Immature natural killer cell (primary cell): ENCODE data around the gene PLP1. TPM values are rescaled to one million over a fixed set of nuclear protein-coding genes. Genes with fewer than 3 reads are reported as not detected.
"Not testable (repeated sequence)": the region's sequence is repeated elsewhere in the genome, so short reads cannot be mapped to it uniquely, and the experiment has no call there.

Source experiments
- DNase-seq, 3 donors: peaks; one replicate each; pipeline ENCODE4 v3.0.0; 2022; ENCODE audit warnings: mixed read lengths in 1 of 3
- H3K27ac Mint-ChIP-seq, 6 donors: one replicate each; pipeline ENCODE4 v1.8.0; 2020; ENCODE audit warnings: mixed read lengths in 6 of 6, mild to moderate bottlenecking in 5 of 6, inconsistent platforms in 4 of 6, moderate library complexity in 3 of 6
- H3K27me3 Mint-ChIP-seq, 3 donors: one replicate each; pipeline ENCODE4 v1.8.0; 2020 to 2021; ENCODE audit warnings: low read depth in 3 of 3, mild to moderate bottlenecking in 3 of 3, mixed read lengths in 3 of 3, moderate library complexity in 3 of 3, inconsistent platforms in 1 of 3
- H3K36me3 Mint-ChIP-seq, 3 donors: one replicate each; pipeline ENCODE4 v1.8.0; 2020; ENCODE audit warnings: mixed read lengths in 3 of 3, inconsistent platforms in 2 of 3, mild to moderate bottlenecking in 2 of 3
- H3K4me1 Mint-ChIP-seq, 2 donors: one replicate each; pipeline ENCODE4 v1.8.0; 2020; ENCODE audit warnings: inconsistent platforms in 2 of 2, mild to moderate bottlenecking in 2 of 2, mixed read lengths in 2 of 2, moderate library complexity in 1 of 2
- H3K4me3 Mint-ChIP-seq, 5 donors: one replicate each; pipeline ENCODE4 v1.8.0; 2020; ENCODE audit warnings: mild to moderate bottlenecking in 5 of 5, mixed read lengths in 5 of 5, inconsistent platforms in 3 of 5, moderate library complexity in 3 of 5
- H3K9me3 Mint-ChIP-seq, 6 donors: one replicate each; pipeline ENCODE4 v1.8.0; 2020; ENCODE audit warnings: mild to moderate bottlenecking in 6 of 6, mixed read lengths in 6 of 6, inconsistent platforms in 4 of 6, moderate library complexity in 3 of 6
- polyA plus RNA-seq, 3 donors: library from polyadenylated mRNA; unstranded; fragments of 300-500 nt; fragmentation: Illumina TruSeq; gene quantifications; one replicate each; pipeline ENCODE4 v1.2.3, GENCODE V29; 2021

PLP1 gene
- polyA plus RNA-seq, 3 donors from 2014 or later: not detected

DNA sequence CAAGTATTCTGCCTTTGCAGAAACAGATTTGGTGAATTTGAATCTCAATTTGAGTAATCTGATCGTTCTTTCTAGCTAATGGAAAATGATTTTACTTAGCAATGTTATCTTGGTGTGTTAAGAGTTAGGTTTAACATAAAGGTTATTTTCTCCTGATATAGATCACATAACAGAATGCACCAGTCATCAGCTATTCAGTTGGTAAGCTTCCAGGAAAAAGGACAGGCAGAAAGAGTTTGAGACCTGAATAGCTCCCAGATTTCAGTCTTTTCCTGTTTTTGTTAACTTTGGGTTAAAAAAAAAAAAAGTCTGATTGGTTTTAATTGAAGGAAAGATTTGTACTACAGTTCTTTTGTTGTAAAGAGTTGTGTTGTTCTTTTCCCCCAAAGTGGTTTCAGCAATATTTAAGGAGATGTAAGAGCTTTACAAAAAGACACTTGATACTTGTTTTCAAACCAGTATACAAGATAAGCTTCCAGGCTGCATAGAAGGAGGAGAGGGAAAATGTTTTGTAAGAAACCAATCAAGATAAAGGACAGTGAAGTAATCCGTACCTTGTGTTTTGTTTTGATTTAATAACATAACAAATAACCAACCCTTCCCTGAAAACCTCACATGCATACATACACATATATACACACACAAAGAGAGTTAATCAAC is 15.3 kb downstream of the PLP1 start:
- Mint-ChIP-seq H3K27me3 (peaks cover 0 to 5% (median 2%) of the 10 kb centered on the region in 3 donors), H3K9me3 (no peaks in the 10 kb centered on the region), H3K36me3 (no peaks in the 10 kb centered on the region), H3K27ac (no peak overlapping the region), H3K4me1 (no peaks in the 10 kb centered on the region), H3K4me3 (no peak overlapping the region)
- no peak for DNase-seq

DNA sequence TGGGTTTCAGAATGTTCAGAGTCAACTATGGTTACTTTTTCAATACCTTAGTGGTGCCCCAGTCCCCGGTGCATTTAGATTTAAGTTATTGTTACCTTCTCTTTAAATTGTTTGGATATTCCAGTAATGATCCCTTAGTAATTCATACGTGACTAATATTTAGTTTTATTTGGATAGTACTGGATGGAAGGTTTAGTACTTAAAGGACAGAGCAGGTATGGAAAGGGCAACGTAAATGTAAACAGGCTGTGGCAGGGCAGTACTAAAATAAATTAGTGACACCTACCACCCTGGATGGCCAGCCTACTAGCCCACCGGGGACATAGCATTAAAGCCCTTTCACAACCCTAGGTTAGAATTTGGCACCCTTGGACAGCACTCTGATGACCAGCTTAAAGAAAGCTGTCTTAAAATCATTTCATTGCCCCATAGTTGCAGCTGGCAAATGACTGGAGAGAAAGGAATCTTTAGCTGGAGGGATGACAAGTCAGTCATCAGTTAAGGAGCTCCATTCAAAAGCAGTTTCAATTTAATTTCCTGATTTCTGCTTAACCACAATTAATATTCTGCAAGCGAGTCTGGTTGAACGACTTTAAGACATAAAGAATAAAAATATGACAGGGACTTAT is 16.4 kb downstream of the PLP1 start:
- Mint-ChIP-seq H3K36me3 (no peaks in the 10 kb centered on the region), H3K27ac (no peak overlapping the region), H3K9me3 (no peaks in the 10 kb centered on the region), H3K27me3 (peaks cover 0 to 5% (median 2%) of the 10 kb centered on the region in 3 donors), H3K4me1 (no peaks in the 10 kb centered on the region), H3K4me3 (no peak overlapping the region)
- no peak for DNase-seq

DNA sequence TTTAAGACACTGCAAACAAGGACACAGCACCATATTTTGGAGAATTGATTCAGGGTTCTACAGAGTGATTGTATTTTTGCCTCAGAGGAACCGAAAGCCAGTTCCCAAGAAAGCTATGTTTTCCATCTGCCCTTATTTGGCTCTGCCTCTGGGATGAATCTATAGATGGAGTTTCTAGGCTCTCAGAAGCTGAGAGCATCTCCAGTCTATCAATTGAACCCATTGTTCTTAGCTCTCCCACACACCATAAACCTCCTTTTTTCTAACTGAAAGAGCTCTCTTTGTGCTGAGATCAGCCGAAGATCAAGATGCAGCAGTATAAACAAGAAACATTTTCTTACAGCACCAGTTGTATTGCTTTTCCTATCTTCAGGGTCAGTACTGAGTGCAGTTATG is 16.9 kb downstream of the PLP1 start:
- peaks cover 0 to 5% (median 2%) of the 10 kb centered on the region in 3 donors for H3K27me3 Mint-ChIP-seq
- H3K27ac Mint-ChIP-seq: no peak overlapping the region
- H3K9me3 Mint-ChIP-seq: no peaks in the 10 kb centered on the region
- H3K4me3 Mint-ChIP-seq: no peak overlapping the region
- no peaks in the 10 kb centered on the region for H3K36me3 Mint-ChIP-seq
- DNase-seq: no peak
- H3K4me1 Mint-ChIP-seq: no peaks in the 10 kb centered on the region

DNA sequence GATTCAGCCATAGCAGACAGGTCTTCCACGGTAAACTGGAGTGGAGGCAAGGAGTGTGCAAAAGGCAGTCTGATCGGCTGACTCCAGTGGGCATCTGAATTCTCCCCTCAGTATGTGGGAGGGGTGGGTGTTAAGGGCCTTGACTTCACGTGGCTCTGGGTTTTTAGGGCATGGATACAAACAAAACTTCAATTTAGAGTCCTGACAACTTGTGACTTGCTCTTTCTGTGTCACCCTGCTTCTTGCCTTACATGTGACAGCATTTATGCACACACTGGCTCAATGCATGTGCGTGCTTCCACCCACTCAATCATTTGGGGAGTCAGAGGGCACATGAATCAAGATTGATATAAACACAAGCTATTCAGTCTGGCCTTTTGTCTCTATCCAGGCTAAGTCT is 17.5 kb downstream of the PLP1 start:
- Mint-ChIP-seq H3K9me3 (no peaks in the 10 kb centered on the region), H3K36me3 (no peaks in the 10 kb centered on the region), H3K27ac (no peak overlapping the region), H3K27me3 (peaks cover 0 to 5% (median 2%) of the 10 kb centered on the region in 3 donors), H3K4me3 (no peak overlapping the region), H3K4me1 (no peaks in the 10 kb centered on the region)
- no peak for DNase-seq

- Mint-ChIP-seq H3K36me3 (no peaks in the 10 kb centered on the region), H3K4me1 (no peaks in the 10 kb centered on the region), H3K27ac (no peak overlapping the region), H3K27me3 (peaks cover 0 to 5% (median 0%) of the 10 kb centered on the region in 3 donors), H3K9me3 (no peaks in the 10 kb centered on the region), H3K4me3 (no peak overlapping the region)
- DNase-seq: no peak
These were observed 21.1 kb downstream of the PLP1 start for GRCh38 chrX:103797691-103798090.

- no peaks in the 10 kb centered on the region for H3K27me3 Mint-ChIP-seq
- no peak overlapping the region for H3K4me3 Mint-ChIP-seq
- no peaks in the 10 kb centered on the region for H3K36me3 Mint-ChIP-seq
- no peaks in the 10 kb centered on the region for H3K4me1 Mint-ChIP-seq
- no peak for DNase-seq
- H3K9me3 Mint-ChIP-seq: no peaks in the 10 kb centered on the region
- H3K27ac Mint-ChIP-seq: no peak overlapping the region
These were observed 23.7 kb downstream of the PLP1 start for GRCh38 chrX:103800318-103800717.

- Mint-ChIP-seq H3K4me1 (no peaks in the 10 kb centered on the region), H3K27ac (no peak overlapping the region), H3K9me3 (no peaks in the 10 kb centered on the region), H3K36me3 (no peaks in the 10 kb centered on the region), H3K27me3 (peaks cover 2 to 5% (median 4%) of the 10 kb centered on the region in 3 donors), H3K4me3 (no peak overlapping the region)
- no peak for DNase-seq
These were observed 29.2 kb downstream of the PLP1 start for GRCh38 chrX:103805860-103806259.

- DNase-seq: no peak
- no peaks in the 10 kb centered on the region for H3K4me1 Mint-ChIP-seq
- no peak overlapping the region for H3K27ac Mint-ChIP-seq
- H3K36me3 Mint-ChIP-seq: no peaks in the 10 kb centered on the region
- H3K27me3 Mint-ChIP-seq: peaks cover 4 to 5% (median 5%) of the 10 kb centered on the region in 3 donors
- H3K9me3 Mint-ChIP-seq: no peaks in the 10 kb centered on the region
- H3K4me3 Mint-ChIP-seq: no peak overlapping the region
These were observed 30.3 kb downstream of the PLP1 start for GRCh38 chrX:103806862-103807474.

DNA sequence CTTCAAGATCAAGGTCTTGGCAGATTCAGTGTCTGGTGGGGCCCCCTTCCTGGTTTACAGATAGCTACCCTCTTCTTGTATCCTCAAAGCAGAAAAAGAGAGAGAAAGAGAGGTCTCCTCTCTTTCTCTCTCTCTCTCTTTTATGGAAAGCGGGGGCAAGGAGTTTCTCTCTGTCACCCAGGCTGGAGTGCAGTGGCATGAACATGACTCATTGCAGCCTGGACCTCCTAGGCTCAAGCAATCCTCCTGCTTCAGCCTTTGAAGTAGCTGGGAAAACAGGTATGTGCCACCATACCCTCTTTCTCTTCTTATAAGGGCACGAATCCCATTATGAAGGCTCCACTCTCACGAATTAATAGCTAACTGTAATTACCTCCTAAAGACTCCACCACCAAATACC is 35.2 kb downstream of the PLP1 start:
- DNase-seq: no peak
- Mint-ChIP-seq H3K27ac (no peak overlapping the region), H3K27me3 (peaks cover 5 to 8% (median 6%) of the 10 kb centered on the region in 3 donors), H3K36me3 (no peaks in the 10 kb centered on the region), H3K9me3 (no peaks in the 10 kb centered on the region), H3K4me1 (no peaks in the 10 kb centered on the region), H3K4me3 (no peak overlapping the region)

GRCh38 chrX:103817101-103817500 is 40.5 kb downstream of the PLP1 start:
- H3K27ac Mint-ChIP-seq, H3K27me3 Mint-ChIP-seq, H3K4me1 Mint-ChIP-seq, H3K4me3 Mint-ChIP-seq, H3K36me3 Mint-ChIP-seq, H3K9me3 Mint-ChIP-seq: not testable (repeated sequence)
- peak in 2 of 3 donors; percentile 1 to 3 for DNase-seq

GRCh38 chrX:103817502-103817901 is 40.9 kb downstream of the PLP1 start:
- peak; percentile 31 to 55 (median 46) for DNase-seq
- Mint-ChIP-seq H3K9me3 (no peaks in the 10 kb centered on the region), H3K4me3 (no peak overlapping the region), H3K36me3 (no peaks in the 10 kb centered on the region), H3K4me1 (no peaks in the 10 kb centered on the region), H3K27me3 (peaks cover 2 to 5% (median 3%) of the 10 kb centered on the region in 3 donors), H3K27ac (no peak overlapping the region)

DNA sequence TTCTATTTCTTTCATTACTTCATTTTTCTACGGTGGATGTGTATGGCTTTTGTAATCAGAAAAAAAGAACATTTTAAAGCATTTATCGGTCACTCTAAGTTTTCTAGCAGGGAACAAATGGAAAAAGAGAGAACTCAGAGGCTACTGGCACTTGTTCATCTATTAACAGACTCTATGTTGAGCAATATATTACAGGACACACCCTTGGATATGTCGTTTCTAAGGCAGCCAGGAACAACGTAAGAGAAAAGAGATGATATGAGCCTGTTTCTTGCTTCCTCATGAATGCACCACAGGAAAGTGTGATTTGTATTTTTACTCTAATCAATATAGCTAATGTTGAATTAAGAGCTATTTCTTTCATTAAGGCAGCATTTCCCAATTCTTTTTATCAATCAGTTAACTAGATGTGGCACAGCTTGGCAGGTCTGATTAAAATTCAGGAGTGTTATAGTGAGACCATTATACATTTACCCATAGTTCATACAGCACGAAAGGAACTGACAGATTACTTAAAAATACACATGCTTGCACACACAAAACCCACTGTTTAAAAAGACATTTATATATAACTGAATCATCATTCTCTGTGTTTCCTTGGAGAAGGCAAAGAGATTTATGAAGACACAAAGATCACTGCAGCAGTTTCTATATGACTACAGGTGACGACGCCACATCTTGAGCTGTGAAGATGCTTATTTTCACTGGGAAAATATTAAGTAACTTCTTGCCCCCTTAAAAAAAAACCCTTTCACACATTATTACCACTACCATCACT is 42.4 kb downstream of the PLP1 start:
- DNase-seq: no peak
- Mint-ChIP-seq H3K36me3 (no peaks in the 10 kb centered on the region), H3K9me3 (no peaks in the 10 kb centered on the region), H3K4me3 (no peak overlapping the region), H3K27ac (no peak overlapping the region), H3K4me1 (no peaks in the 10 kb centered on the region), H3K27me3 (peaks cover 2 to 6% (median 3%) of the 10 kb centered on the region in 3 donors)

DNA sequence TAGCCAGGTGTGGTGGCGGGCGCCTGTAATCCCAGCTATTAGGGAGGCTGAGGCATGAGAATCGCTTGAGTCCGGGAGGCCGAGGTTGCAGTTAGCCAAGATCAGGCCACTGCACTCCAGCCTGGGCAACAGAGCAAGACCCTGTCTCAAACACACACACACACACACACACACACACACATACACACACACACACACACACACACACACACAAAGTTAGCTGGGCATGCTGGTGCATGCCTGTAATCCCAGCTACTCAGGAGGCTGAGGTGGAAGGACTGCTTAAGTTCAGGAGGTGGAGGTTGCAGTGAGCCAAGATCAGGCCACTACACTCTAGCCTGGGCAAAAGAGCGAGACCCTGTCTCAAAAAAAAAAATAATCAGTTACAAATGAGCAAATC is 44.2 kb downstream of the PLP1 start:
- not testable (repeated sequence) for DNase-seq, H3K27ac Mint-ChIP-seq, H3K36me3 Mint-ChIP-seq, H3K9me3 Mint-ChIP-seq, H3K4me1 Mint-ChIP-seq, H3K4me3 Mint-ChIP-seq, H3K27me3 Mint-ChIP-seq

DNA sequence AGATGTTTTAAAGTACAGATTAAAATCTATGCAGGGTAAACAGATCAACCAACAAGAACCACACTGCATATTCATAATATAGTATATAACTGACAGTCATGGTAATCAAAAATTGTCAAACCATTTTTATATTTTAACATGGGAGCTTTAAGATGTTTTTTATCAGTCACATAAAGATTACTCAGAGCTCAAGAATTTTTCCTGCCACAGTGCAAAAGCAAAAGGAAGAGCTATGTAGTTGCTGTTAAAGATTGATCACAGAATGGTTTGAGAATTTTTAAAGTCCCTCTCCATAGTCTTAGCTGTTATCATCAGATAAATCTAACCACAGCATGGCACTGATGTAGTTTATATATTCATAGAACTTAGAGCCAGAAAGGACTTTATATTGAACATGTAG is 47.0 kb downstream of the PLP1 start:
- Mint-ChIP-seq H3K4me1 (no peaks in the 10 kb centered on the region), H3K27me3 (peaks cover 0 to 3% (median 0%) of the 10 kb centered on the region in 3 donors), H3K4me3 (no peak overlapping the region), H3K9me3 (no peaks in the 10 kb centered on the region), H3K27ac (no peak overlapping the region), H3K36me3 (no peaks in the 10 kb centered on the region)
- no peak for DNase-seq
